HG03097 (cell line): Measurements from ENCODE around the gene PRLR.
A peak's percentile ranks its signal among the peaks of the same experiment; 100 is the strongest.
"Not testable (repeated sequence)": the region's sequence is repeated elsewhere in the genome, so short reads cannot be mapped to it uniquely, and the experiment has no call there.

Experiments
- ATAC-seq: cut with Tn5 transposase; IDR thresholded peaks from one replicate; pipeline ENCODE4 v1.9.1; 2021; ENCODE audit not compliant: unreplicated experiment, low FRiP score

The PRLR gene

DNA sequence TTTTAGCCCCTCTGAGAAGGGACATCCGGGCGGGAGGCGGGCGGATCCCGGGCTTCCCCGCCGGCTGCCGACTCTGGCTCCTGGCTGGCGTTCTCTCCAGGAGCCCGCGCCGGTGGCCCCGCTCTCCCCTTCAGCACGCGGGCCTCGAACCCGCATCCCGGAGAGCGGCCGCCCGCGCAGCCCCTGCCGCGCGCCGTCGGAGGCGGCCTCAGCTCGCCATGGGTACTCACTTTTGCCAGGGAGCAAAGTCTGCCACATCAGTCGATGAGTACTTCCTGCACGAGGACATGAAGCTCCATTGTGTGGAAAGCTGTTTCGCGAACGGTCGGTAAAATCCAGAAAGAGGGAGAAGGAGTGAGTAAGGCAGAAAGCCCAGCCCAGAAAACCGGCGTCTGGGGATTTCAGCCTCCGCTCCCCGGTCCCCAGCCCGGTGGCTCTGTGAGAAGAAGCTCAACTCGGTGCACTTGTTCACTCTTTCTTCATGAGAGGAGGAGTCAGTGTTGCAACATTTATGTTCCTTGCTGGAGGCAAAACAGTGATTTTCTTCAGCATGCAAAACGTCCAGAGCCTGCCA is at the start of gene PRLR:
Gene PRLR, minus strand, starts transcription at position 450 of the 574 bp plus-strand sequence. CDS start 140,867 bp downstream, outside the sequence.
- ATAC-seq = no peak

DNA sequence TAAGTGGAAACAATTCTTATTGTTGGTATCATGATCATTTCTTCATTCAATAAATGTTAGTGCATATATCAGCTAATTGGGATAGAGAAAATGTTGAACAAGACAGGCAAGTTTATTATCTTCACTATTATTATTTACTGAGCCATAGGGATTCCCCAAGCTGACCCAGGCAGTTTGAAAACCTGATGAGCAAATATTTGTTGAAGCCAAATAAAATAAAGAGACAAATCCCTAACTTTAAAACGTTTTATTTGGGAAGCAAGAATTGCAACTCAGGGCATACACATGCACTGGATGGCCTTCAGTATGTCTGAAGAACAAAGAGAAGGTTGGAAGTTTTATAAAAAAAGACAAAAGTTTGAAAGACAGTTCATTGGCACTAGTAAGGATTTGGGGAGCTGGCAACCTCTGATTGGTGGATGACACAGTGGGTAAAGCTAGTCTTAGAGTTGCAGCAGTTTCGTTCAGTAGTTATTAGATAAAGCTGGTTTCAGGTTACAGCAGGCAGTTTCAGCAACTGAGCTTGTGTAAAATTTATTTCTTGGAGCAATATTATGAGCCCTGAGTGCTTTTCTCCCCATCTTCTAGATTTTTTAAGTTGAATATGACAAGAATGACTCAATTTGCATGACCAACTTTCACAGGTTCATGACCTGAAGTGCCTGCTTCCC is 44.7 kb upstream of the PRLR start:
- ATAC-seq = no peak

DNA sequence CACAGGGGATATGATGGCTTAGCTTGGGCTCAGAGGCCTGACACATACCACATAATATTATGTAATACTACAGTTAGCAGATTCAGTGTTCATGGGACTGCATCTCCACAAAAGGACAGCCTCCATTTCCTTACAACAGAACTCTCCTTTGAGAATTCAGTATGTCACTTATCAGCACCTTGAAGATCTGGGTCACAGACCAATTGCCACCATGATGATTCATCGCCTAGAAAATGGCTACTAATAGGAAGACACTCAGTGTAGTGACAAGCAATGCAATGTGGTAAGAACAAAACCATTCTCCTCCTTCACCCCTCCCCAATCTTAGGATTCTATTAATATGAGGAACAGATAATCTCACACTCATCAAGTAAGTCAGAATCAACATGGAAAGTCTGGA is 38.7 kb upstream of the PRLR start:
- ATAC-seq = no peak

DNA sequence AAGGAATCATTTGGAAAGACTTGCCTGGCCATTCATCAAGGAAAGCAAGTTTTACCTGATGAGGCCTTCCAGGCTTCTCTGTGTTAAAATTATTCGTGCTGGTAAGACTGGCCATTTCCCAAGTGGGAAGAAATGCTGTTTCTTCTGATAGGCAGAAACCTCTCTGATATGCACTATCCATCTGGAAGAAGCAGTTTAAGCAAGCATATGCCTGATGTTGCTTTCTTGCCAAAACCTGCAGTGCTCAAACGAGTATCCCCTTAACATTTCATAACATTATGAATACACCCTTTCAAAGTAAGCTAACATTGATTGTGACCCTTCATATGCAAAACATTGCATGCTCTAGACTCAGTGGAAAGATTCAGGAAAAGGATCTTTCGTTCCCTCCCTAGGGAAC is 36.0 kb upstream of the PRLR start:
- no peak for ATAC-seq

DNA sequence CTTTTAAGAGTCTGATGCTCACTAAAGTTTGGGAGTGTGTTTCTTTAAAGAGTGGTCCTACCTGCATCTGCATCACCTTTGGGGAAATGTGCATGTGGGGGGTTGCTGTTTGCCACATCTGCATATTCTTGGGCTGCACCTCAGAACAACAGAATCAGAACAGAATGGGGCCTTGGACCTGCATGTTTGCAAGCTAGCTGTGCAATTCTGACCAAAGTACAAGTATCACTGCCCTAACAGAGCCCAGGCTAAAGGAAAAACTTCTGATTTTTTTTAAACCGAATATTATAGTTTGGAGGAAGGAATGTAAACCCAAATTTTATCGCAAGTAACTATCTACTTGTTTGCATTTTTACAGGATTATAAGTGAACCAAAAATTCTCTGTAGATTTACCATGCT is 34.2 kb upstream of the PRLR start:
- ATAC-seq = no peak

DNA sequence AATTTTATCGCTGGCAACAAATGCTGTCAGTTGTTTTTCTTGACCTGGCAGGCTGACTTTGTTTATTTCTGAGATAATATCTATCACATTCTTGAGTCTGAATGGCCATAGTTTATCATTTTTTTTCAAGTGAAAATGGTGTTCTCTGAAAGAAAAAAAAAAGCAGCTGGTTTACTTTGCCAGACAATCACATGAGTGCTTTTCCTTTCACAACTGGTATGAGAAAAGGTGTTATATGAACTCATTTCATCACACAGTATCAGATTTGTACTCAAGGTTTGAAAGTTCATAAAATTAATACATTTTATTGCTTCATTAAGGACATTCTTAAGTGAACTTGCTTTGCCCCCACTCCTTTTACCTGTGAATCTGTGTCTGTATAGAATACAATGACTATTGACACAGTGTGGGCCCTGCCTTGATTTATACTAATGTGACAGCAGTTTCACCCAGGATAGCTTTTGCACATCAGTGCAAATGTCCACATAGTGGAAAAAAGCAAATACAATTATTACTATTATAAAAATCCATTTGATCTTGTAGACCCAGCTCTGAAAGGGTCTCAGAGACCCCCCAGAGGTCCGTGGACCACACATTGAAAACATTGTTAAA is 33.1 kb upstream of the PRLR start:
- no peak for ATAC-seq

DNA sequence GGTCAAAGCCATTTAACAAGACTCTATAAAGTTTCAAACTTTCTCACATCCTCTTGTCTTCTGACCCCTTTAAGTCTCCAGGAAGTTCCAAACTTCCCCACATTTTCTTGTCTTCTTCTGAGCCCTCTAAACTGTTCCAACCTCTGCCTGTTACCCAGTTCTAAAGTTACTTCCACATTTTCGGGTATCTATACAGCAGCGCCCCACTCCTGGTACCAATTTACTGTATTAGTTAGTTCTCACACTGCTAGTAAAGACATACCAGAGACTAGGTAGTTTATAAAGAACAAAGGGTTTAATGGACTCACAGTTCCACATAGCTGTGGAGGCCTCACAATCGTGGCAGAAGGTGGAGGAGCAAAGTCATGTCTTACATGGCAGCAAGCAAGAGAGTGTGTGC is 23.3 kb upstream of the PRLR start:
- no peak for ATAC-seq

DNA sequence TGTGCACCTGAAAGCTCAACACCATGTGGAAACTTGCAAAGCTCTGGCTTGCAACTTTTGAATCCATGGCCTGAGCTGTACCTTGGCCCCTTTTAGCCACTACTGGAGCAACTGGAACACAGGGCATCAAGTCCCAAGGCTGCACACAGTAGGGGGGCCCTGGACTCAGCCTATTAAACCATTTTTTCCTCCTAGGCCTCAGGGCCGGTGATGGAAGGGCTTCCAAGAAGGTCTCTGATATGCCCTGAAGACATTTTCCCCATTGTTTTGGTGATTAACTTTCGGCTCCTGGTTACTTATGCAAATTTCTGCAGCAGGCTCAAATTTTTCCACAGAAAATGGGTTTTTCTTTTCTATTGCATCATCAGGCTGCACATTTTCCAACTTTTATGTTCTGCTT is 22.7 kb upstream of the PRLR start:
- no peak for ATAC-seq

DNA sequence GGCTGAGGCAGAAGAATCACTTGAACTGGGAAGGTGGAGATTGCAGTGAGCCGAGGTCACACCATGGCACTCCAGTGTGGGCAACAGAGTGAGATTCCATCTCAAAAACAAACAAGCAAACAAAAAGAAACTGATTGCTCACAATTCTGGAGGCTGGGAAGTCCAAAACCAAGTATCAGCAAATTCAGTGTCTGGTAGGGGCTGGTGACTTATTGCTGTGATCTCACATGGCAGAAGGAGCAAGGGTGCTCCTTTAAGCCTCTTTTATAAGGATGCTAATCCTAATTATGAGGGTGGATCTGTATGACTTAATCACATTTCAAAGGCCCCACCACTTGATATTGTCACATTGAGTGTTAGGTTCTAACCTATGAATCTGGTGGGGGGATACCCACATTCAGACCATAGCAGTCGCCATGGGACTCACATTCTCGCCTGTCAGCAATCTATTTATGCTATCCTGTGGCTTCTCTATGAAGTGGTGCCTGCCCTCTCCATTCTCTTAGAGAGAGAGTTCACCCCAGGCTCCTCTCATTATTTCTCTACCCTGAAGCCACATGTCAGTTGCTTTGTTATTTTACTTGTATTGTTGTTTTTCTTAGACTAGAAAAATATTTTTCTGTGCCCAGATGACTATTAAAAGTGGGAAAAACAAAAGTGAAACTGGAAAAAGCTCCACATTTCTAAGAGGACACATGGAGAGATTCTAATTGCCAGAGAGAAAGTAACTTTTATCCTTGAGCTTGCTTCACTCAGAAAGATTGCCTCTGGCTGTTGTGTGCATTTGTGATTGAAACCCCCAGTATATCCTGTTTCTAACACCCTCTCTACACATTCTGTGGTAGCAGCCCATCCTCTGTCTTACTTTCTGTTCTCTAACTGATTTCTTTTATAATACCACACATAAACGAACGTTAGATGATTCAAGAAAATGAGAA is 18.8 kb upstream of the PRLR start:
- no peak for ATAC-seq

DNA sequence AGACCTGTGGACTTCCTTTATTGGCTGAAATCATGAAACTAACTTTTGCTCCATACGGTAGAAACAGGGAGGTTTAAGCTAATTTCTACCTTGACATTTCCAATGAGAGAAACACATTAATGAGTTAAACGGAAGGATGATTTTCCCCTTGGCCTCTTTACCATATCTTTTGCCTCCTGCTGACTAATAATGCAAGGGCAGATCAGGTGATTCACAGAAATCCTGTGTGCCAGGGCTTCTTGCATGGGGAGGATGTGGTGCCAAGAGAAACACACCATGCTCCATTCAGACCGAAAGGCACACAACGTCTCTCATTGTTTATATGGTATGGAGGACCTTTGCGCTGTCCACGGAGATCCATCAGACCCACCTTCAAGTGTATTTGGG is 17.4 kb upstream of the PRLR start:
- no peak for ATAC-seq

DNA sequence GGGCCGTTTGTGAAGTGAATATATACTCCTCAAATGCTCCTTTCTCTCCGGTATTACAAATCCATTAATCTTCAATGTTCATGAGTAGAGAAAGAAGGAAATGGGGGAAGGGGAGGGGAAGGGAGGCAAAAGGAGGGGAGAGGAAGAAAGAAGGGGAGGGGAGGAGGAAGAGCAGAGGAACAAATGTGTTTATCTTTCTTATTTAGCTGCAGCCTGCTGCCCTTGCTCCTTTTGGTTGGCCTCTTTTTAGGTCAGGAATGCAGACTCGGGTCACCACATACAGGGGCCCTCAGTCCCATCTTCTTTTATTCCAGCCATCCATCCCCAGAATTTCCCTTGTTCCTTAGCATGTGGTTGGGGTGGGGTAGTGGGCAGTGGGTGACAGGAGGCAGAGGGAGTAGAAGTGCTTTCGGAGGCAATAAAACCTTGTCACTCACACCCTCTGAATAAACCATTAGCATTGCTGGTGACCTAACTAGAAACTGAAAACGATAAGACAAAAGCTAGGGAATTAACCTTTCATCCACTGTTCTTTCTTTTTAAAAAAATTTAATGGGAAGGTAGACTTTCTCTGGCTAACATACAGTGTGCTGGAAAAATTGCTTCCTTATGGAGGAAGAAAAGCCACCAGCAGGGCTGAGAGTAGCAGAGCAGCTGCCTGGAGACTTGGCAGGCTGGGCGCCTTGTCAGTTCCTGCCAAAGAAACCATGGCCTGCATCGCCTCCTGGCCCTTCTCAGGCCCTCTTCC is 16.8 kb upstream of the PRLR start:
- no peak for ATAC-seq

DNA sequence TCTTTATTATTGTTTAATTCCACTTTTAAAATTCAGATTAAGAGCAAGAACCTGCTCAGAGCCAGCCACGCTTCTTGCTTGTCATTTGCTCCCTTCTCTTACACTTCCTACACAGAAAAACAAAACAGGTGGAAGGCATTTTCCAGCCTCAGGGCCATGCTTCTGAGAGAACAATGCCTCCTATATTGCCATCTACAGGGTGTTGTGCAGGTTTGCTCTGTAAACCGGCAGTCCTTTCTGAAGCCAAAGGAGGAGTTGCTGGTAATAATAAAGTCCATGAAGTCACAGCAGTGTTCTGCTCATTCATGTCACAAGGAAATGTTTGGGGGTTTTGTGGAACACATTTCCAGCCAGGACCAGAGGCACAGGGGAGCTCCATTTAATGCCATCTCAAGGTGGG is 16.1 kb upstream of the PRLR start:
- no peak for ATAC-seq

DNA sequence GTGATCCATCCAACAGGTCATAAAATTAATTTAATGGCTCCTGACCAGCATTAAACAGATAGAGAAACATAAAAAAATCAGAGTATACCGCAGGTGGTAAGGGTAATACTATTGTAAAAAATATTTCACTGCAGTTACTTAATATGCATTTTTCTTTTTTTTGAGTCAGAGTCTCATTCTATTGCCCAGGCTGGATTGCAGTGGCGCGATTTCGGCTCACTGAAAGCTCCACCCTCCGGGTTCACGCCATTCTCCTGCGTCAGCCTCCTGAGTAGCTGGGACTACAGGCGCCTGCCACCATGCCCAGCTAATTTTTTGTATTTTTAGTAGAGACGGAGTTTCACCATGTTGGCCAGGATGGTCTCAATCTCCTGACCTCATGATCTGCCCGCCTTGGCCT is 15.1 kb upstream of the PRLR start:
- not testable (repeated sequence) for ATAC-seq

DNA sequence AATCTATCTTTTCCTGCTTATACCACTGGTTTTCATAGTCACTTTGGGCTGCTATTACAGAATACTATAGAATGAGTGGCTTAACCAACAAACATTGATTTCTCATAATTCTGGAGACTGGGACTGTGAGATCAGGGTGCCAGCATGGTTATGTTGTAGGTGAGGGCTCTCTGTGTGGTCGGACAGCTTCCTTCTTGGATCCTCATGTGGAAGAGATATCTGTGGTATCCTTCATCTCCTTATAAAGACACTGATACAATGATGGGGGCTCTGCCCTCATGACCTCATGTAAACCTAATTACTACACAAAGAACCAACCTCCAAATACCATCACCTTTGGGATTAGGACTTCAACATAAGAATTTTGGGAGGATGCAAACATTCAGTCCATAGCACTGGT is 13.9 kb upstream of the PRLR start:
- ATAC-seq = no peak

DNA sequence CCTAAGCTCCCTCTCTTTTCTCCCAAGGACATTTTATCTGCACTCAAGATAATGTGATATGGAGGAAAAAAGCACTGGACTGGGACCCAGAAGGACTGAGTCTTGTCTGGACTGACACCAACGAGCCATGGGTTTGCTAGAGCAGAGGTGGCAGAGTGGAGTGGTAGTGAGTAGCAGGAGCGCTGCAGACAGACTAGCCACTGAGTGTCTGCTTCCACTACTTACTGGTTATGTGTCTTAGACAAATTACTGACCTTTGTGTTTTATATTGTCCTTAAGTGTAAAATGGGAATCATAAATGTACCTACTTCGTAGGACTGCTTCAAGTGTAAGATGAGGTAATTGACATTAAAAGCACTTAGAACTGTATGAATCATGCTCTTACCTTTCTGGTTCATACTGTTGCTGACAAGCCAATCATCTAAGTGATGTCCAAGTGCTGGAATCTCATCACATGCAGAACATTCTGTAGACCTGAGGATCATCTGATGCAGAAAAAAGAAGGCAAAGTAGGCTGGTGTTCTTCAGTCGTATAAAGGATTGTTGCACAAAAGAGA is 12.5 kb upstream of the PRLR start:
- ATAC-seq = no peak

DNA sequence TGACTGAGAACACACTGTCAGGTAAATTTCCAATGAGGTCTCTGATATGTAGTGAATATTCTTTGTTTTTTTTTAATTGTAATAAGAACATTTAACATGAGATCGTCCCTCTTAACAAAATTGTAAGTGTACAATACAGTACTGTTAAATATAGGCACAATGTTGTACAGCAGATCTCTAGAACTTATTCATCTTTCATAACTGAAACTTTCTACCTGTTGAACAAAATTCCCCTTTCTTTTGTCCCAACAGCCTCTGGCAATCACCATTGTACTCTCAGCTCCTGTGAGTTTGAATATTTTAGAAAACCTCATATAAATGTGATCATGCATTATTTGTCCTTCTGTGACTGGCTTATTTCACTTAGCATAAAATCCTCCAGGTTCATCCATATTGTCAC is 10.6 kb upstream of the PRLR start:
- no peak for ATAC-seq

DNA sequence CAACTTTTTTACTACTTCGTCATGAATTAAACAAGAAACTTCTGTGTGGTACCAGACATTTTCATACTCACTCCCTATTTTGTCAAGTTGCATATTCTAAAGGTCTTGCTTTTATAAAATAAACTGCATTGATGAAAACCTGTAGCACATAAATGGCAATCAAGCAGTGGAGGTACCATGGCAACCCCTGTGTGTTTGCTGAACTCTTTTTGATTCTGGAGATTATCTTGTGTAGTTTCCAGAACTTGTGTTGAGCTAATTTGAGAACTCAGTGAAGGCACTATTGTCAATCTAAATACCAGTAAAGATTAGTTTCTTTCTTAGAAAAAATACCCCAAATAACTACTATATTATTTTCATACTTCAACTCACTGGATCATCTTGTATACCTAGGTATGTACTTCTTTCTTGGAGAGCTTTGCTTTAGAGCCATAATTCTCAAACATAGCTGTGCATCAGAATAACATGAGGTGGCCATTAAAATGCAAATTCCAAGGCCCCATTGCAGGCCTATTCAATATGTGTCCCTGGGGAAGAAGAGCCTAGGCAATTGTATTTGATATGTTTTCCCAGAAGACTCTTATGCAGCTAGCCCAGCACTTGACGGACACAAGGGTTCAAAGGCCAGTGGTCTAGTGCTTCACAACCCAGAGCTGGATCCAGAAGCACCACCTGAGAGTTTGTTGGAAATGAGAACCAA is 9.8 kb upstream of the PRLR start:
- no peak for ATAC-seq

DNA sequence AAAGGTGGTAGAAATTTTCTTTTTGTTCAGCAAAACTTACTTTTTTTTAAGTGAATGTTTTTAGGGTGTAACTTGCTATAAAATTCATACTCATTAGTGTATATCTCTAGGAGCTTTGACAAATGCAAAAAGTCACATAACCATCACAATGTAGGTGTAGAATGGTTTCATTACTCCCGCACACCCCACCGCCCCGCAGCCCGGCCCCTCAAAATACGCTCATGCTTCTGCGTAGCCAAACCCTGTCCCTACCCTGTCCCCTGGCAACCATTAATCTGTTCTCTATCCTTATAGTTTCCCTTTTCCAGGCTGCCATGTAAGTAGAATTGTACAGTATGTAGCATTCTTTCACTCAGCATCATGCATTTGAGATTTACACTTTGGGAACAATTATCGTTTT is 9.2 kb upstream of the PRLR start:
- no peak for ATAC-seq

DNA sequence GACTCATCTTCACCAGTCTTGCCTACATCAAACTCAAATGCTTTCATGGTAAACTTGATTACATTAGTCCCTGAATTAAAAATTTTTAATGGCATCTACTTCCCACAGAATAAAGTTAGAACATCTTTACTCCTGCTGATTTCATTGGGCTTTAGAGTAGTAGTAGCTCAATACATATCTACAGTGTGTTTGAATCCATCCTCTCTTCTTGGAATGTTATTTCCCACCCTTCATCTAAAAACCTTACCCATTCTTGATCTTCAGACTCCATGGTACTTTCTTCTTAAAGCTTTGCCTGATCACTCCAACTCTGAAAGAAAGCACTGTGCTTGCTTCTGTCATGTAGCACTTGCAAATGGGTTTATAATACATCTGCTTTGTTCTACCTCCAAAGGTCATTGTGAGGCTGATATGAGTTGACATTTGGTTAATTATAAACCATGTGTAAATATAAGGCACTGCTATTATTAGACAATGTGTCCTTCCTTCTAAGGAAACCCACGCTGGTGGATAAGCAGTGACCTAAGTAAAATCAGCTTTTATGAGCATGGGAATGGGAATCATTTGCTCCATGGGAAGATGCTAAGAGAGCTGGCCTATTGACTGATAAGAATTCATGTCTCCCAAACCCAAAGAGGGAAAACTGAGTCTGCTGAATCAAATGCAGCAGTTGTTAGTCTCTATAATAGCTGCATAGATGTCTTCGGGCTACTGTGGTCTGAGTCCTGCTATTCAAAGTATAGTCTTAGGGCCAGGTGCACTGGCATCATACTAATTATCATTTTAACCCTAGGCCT is 7.5 kb upstream of the PRLR start:
- peak; percentile 73 for ATAC-seq
